ENCODE data around the gene PTPRC. TPM values are rescaled to one million over a fixed set of nuclear protein-coding genes. Genes with fewer than 3 reads are reported as not detected.

The PTPRC gene
- total RNA-seq, 3 donors from 2014 or later: 17.9 to 29.4 (median 18.0) TPM

DNA sequence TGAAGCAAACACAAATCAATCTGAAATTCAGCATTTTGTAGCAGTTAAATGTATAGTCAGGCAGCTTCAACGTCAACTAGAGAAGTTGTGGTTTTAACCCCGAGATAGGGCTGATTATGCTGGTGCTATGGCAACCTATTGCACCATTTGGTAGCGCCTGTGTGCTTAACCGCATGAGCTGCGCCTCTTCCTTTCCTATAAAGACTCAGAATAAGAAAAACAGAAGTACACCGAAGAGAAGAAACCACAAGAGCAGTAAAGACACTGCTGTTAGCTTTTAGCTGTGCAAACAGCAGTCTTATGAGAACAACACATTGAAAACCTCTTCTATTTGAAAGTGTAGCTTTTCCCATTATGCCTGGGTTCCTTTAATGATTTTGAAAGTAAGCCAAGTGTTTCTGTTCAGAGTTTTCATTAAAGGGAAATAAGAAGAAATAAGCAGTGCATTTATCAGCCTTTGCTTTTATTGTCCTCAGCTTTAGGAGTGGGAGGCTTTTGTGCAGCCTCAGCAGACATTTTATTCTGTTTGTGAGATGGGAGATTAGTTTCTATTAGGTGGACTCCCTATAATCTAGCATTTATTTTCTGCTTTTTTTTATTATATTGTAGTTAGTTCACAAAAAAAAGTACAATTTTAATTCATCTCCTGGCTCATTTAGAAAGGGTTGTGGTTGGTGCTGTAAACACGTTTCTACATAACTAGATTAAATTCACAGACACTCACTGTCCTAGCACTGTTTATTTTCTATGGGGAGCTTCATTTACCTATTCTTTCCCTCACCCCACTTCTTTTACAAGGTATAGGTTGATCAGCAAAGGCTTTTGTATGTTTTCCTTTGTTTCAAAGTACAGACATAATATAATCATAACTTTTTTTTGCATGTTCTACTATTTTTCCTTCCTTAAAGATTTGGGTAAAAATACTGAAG is 43.3 kb downstream of the PTPRC start:
- DNase-seq (peak; percentile 31 to 76 (median 69)), ATAC-seq (peak; percentile 95)
- peaks cover 11% of the 10 kb centered on the region for H3K4me1 ChIP-seq (ENCODE audit: low read depth)
- TF ChIP-seq, protein P1, sequence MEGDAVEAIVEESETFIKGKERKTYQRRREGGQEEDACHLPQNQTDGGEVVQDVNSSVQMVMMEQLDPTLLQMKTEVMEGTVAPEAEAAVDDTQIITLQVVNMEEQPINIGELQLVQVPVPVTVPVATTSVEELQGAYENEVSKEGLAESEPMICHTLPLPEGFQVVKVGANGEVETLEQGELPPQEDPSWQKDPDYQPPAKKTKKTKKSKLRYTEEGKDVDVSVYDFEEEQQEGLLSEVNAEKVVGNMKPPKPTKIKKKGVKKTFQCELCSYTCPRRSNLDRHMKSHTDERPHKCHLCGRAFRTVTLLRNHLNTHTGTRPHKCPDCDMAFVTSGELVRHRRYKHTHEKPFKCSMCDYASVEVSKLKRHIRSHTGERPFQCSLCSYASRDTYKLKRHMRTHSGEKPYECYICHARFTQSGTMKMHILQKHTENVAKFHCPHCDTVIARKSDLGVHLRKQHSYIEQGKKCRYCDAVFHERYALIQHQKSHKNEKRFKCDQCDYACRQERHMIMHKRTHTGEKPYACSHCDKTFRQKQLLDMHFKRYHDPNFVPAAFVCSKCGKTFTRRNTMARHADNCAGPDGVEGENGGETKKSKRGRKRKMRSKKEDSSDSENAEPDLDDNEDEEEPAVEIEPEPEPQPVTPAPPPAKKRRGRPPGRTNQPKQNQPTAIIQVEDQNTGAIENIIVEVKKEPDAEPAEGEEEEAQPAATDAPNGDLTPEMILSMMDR (IDR thresholded peaks at IDR 0.05): no peak
- no peak overlapping the region for H3K4me3 ChIP-seq
- intact Hi-C loops (cut with DNase I, micrococcal nuclease): no loop called here
- no peaks in the 10 kb centered on the region for H3K9me3 ChIP-seq
- no peaks in the 10 kb centered on the region for H3K36me3 ChIP-seq (ENCODE audit: low read depth)

DNA sequence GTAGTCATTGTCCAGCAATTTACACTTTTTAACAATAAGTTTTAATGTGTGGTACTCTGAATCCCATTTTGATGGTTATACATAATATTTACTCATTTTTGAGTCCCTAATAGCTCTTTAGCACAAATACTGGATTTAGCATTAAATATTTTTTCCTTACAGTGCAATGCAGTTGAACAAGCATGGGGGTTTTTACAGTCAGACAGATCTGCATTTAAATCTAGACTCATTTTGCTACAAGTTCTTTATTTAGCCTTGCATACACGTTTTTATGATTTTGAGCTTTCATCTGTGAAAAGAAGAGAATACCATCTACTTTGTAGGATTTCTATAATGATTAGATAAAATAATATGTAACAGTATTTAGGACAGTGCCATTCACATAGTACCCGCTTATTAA is 44.0 kb downstream of the PTPRC start:
- Histone ChIP-seq H3K4me1 (ENCODE audit: low read depth) (peaks cover 11% of the 10 kb centered on the region), H3K9me3 (no peaks in the 10 kb centered on the region), H3K4me3 (no peak overlapping the region), H3K36me3 (ENCODE audit: low read depth) (no peaks in the 10 kb centered on the region)
- TF ChIP-seq, protein P1 (IDR thresholded peaks at IDR 0.05): no peak
- intact Hi-C loops (cut with DNase I, micrococcal nuclease): no loop called here
- ATAC-seq (no peak), DNase-seq (no peak)

DNA sequence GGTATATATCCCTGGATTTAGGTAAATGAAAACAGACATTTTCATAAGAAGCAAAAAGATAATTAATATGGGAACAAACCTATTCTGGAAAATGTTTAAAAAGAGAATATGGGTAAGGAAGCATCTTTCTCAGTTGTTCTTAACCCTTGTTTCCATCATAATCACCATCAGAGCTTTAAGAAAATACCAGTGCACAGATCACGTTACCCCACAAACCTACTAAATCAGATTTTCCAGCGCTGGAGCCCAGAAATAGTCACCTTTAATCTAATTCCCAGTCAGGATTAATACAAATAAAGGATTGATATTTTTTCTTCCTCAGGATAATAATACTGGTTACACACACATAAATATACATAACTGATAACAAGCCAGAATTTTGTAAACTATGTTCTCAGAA is 44.6 kb downstream of the PTPRC start:
- intact Hi-C loops (cut with DNase I, micrococcal nuclease): no loop called here
- ATAC-seq (no peak), DNase-seq (no peak)
- TF ChIP-seq, protein P1 (IDR thresholded peaks at IDR 0.05): no peak
- no peaks in the 10 kb centered on the region for H3K9me3 ChIP-seq
- no peaks in the 10 kb centered on the region for H3K36me3 ChIP-seq (ENCODE audit: low read depth)
- H3K4me3 ChIP-seq: no peak overlapping the region
- peaks cover 11% of the 10 kb centered on the region for H3K4me1 ChIP-seq (ENCODE audit: low read depth)

DNA sequence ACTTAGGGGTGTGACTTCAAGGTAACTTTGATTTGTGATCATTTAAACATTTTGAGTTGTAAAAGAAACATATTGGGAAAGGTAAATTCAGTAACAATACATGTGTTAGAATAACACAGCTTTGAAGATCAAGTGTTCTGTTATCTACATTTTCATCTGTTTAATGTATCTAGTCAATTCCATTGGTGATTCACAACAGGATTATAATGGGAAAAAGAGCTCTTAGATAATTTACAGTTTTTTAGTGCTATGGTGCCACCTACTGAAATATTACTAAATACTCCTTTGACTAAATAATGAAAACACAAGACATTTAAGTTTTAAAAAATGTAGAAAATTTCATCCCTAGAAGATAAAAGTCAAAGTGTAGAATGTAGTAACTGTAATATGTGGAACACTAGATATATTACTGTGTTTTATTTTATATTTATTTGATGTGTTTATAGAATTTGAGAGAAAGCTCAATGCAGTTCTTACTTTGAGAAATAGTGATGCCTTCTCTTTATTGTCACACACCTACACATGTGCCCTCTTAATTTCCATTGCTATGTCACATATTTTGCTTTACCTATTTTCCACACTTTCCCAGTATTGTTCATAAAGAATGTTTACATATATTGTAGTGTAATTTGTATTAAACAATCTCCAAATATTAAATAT is 47.4 kb downstream of the PTPRC start:
- ATAC-seq: no peak

GRCh38 chr1:198687429-198687828 is 48.6 kb downstream of the PTPRC start:
- Histone ChIP-seq H3K9me3 (no peaks in the 10 kb centered on the region), H3K4me3 (no peak overlapping the region), H3K36me3 (ENCODE audit: low read depth) (no peaks in the 10 kb centered on the region), H3K4me1 (ENCODE audit: low read depth) (peaks cover 2% of the 10 kb centered on the region)
- intact Hi-C loops (cut with DNase I, micrococcal nuclease): no loop called here
- DNase-seq (no peak), ATAC-seq (no peak)
- TF ChIP-seq, protein P1 (IDR thresholded peaks at IDR 0.05): no peak

More for the DNA sequence above, 47.4 kb downstream of the PTPRC start:
- intact Hi-C loops (cut with DNase I, micrococcal nuclease): no loop called here
- Histone ChIP-seq H3K9me3 (no peaks in the 10 kb centered on the region), H3K4me3 (no peak overlapping the region), H3K36me3 (ENCODE audit: low read depth) (no peaks in the 10 kb centered on the region), H3K4me1 (ENCODE audit: low read depth) (peaks cover 11% of the 10 kb centered on the region)
- no peak for DNase-seq
- TF ChIP-seq, protein P1 (IDR thresholded peaks at IDR 0.05): no peak
